A549 (cell line): ENCODE measurements around the gene ADGRD1.

ENCODE experiments used
- CHD4 ChIP-seq: fragments of 200-600 bp; sonication (generic); IDR thresholded peaks from 2 replicates; pipeline ENCODE4 v1.6.1; 2016; ENCODE audit warnings: antibody characterized with exemption, mild to moderate bottlenecking, borderline replicate concordance
- FOSL2 ChIP-seq, 2 experiments: fragments of 450-650 bp in 1 of 2; fragments of >200 bp in 1 of 2; sonication (Bioruptor Twin) in 1 of 2; formaldehyde crosslinking; IDR thresholded peaks; 2 replicates each; pipeline versions ENCODE4 v1.5.0 to v1.6.1; 2016 to 2020; ENCODE audit warnings: mild to moderate bottlenecking in 1 of 2, moderate library complexity in 1 of 2
- KDM1A ChIP-seq: fragments of 200-600 bp; sonication (generic); IDR thresholded peaks from 2 replicates; pipeline ENCODE4 v1.6.1; 2016; ENCODE audit warnings: low read depth, mild to moderate bottlenecking
- PHF8 ChIP-seq: fragments of 200-600 bp; sonication (generic); IDR thresholded peaks from 2 replicates; pipeline ENCODE4 v1.6.1; 2016; ENCODE audit warnings: low read depth, mild to moderate bottlenecking, antibody characterized with exemption, moderate library complexity, borderline replicate concordance
- ZFP36 ChIP-seq: fragments of 450-650 bp; IDR thresholded peaks from 2 replicates; pipeline ENCODE4 v1.6.1; 2014; ENCODE audit warnings: borderline replicate concordance; ENCODE audit not compliant: partially characterized antibody

GRCh38 chr12:131035245-131035681, 81.6 kb downstream of the ADGRD1 start:
- no peak for TF ChIP-seq CHD4
- TF ChIP-seq KDM1A: no peak
- TF ChIP-seq PHF8: no peak
- TF ChIP-seq ZFP36: no peak
- no peak for TF ChIP-seq FOSL2 (IDR thresholded peaks at IDR 0.05)
- TF ChIP-seq FOSL2 (CRISPR knock-in tag; IDR thresholded peaks at IDR 0.05): no peak
